Stomach (tissue), 9 donors: Measurements from ENCODE around the gene NINL. TPM values are rescaled to one million over a fixed set of nuclear protein-coding genes. Genes with fewer than 3 reads are reported as not detected.

Experiments used
- DNase-seq, 2 donors: peaks; one replicate each; pipeline versions ENCODE4 v3.0.0 to v3.0.0-alpha.2; 2013 to 2019
- H3K27ac ChIP-seq, 5 donors: fragments of 200-600 bp in 4 of 5; sonication (generic) in 4 of 5; one replicate each; pipeline ENCODE4 v1.5.1; 2013 to 2019; ENCODE audit warnings: mild to moderate bottlenecking in 1 of 5, moderate library complexity in 1 of 5
- H3K27me3 ChIP-seq, 3 donors: fragments of 200-600 bp; sonication (generic); one replicate each; pipeline ENCODE4 v1.5.1; 2017 to 2019; ENCODE audit warnings: mixed run types in 1 of 3
- H3K36me3 ChIP-seq, 4 donors: fragments of 200-600 bp; sonication (generic); 1 replicate in 3 of 4; 2 replicates in 1 of 4; pipeline ENCODE4 v1.5.1; 2016 to 2019
- H3K4me1 ChIP-seq, 4 donors: fragments of 200-600 bp; sonication (generic); one replicate each; pipeline ENCODE4 v1.5.1; 2016 to 2019
- H3K4me3 ChIP-seq, 4 donors: fragments of 200-600 bp; sonication (generic) in 3 of 4; one replicate each; pipeline ENCODE4 v1.5.1; 2016 to 2019; ENCODE audit warnings: mild to moderate bottlenecking in 1 of 4
- H3K9me3 ChIP-seq, 4 donors: fragments of 200-600 bp; sonication (generic); one replicate each; pipeline ENCODE4 v1.5.1; 2016 to 2019
- CTCF ChIP-seq, 7 experiments: fragments of 450-650 bp in 4 of 7; fragments of 200-600 bp in 3 of 7; sonication (generic) in 3 of 7; IDR thresholded peaks; one replicate each; pipeline ENCODE4 v1.5.1; 2016 to 2019; ENCODE audit warnings: antibody characterized with exemption in 7 of 7, control low read depth in 2 of 7, mild to moderate bottlenecking in 1 of 7
- EP300 ChIP-seq: sonication (generic); formaldehyde crosslinking; IDR thresholded peaks from one replicate; pipeline ENCODE4 v1.6.1; 2017; ENCODE audit warnings: antibody characterized with exemption
- POLR2A ChIP-seq, 4 donors: fragments of 450-650 bp; IDR thresholded peaks; one replicate each; pipeline ENCODE4 v1.6.1; 2016; ENCODE audit warnings: antibody characterized with exemption in 4 of 4, control low read depth in 2 of 4, mild to moderate bottlenecking in 1 of 4, moderate library complexity in 1 of 4
- POLR2AphosphoS5 ChIP-seq, 3 donors: sonication (generic); formaldehyde crosslinking; IDR thresholded peaks; one replicate each; pipeline ENCODE4 v1.6.1; 2016; ENCODE audit warnings: antibody characterized with exemption in 3 of 3
- WGBS, 5 donors: extraction: QIAGEN DNeasy Blood & Tissue Kit in 3 of 5; methylation state at CpG; one replicate each; pipeline versions ENCODE4 v1.1.5 to v1.1.7; 2013 to 2018; 5-methylcytosine and 5-hydroxymethylcytosine counted together
- intact Hi-C: fragments of 100-400 bp; cut with DNase I; formaldehyde crosslinking; loops from one replicate; pipeline ENCODE4 v1.15.1; 2023; ENCODE audit warnings: low total_unique reads
- polyA plus RNA-seq, 3 donors: library from polyadenylated mRNA; stranded (reverse); fragments of 200-250 nt; gene quantifications; one replicate each; pipeline ENCODE4 v1.2.3, GENCODE V29; 2013
- total RNA-seq, 5 donors: library from RNA; depleted of rRNA; stranded (reverse); fragments of >200 nt; gene quantifications; one replicate each; pipeline versions ENCODE4 v1.1.0 to v1.2.3, GENCODE V29; 2014 to 2016
- donor health status: healthy with polysubstance abuse.
- donor health status: Bipolar disorder and iron deficiency.
- donor health status: healthy.

Gene NINL
- total and polyA plus RNA-seq, 8 donors: 3.1 to 34.8 (median 11.5) TPM

GRCh38 chr20:25521382-25521781, 63.9 kb downstream of the NINL start:
- no peak for DNase-seq
- no peaks in the 10 kb centered on the region for H3K27me3 ChIP-seq
- 89 to 95% (median 92%) methylated on average over 2 of the region's 2 CpGs for WGBS, 5 donors
- no peak overlapping the region for H3K27ac ChIP-seq
- intact Hi-C loops: no loop called here
- H3K9me3 ChIP-seq: no peaks in the 10 kb centered on the region
- H3K4me3 ChIP-seq: no peak overlapping the region
- TF ChIP-seq POLR2AphosphoS5 (IDR thresholded peaks at IDR 0.05): no peak
- TF ChIP-seq POLR2A (IDR thresholded peaks at IDR 0.05): no peak
- TF ChIP-seq CTCF (IDR thresholded peaks at IDR 0.05): no peak
- TF ChIP-seq EP300: no peak
- no peaks in the 10 kb centered on the region for H3K4me1 ChIP-seq
- H3K36me3 ChIP-seq: peaks cover 0 to 44% (median 20%) of the 10 kb centered on the region in 4 donors

GRCh38 chr20:25517124-25517523, 68.2 kb downstream of the NINL start:
- Histone ChIP-seq H3K27ac (no peak overlapping the region), H3K4me1 (no peaks in the 10 kb centered on the region), H3K27me3 (no peaks in the 10 kb centered on the region), H3K4me3 (no peak overlapping the region), H3K36me3 (peaks cover 0 to 59% (median 47%) of the 10 kb centered on the region in 4 donors), H3K9me3 (peaks cover 8 to 33% (median 21%) of the 10 kb centered on the region in 4 donors)
- WGBS, 5 donors: 75 to 93% (median 88%) methylated on average over 3 of the region's 3 CpGs
- intact Hi-C loops: no loop called here
- no peak for DNase-seq
- TF ChIP-seq EP300 (no peak), CTCF (IDR thresholded peaks at IDR 0.05) (no peak), POLR2AphosphoS5 (IDR thresholded peaks at IDR 0.05) (no peak), POLR2A (IDR thresholded peaks at IDR 0.05) (no peak)

GRCh38 chr20:25514747-25515340, 70.5 kb downstream of the NINL start:
- TF ChIP-seq POLR2AphosphoS5 (IDR thresholded peaks at IDR 0.05) (no peak), CTCF (IDR thresholded peaks at IDR 0.05) (no peak), POLR2A (IDR thresholded peaks at IDR 0.05) (no peak), EP300 (no peak)
- Histone ChIP-seq H3K27ac (no peak overlapping the region), H3K9me3 (peaks cover 8 to 33% (median 21%) of the 10 kb centered on the region in 4 donors), H3K4me3 (no peak overlapping the region), H3K4me1 (no peaks in the 10 kb centered on the region), H3K36me3 (peaks cover 12 to 82% (median 68%) of the 10 kb centered on the region in 4 donors), H3K27me3 (no peaks in the 10 kb centered on the region)
- no peak for DNase-seq
- intact Hi-C loops: no loop called here
- 86 to 98% (median 94%) methylated on average over 2 of the region's 2 CpGs for WGBS, 5 donors

- Histone ChIP-seq H3K36me3 (peaks cover 17 to 88% (median 75%) of the 10 kb centered on the region in 4 donors), H3K4me3 (no peak overlapping the region), H3K27ac (no peak overlapping the region), H3K9me3 (peaks cover 8 to 33% (median 21%) of the 10 kb centered on the region in 4 donors), H3K27me3 (no peaks in the 10 kb centered on the region), H3K4me1 (no peaks in the 10 kb centered on the region)
- intact Hi-C loops: no loop called here
- TF ChIP-seq CTCF (IDR thresholded peaks at IDR 0.05): no peak
- WGBS, 5 donors: 94 to 96% (median 95%) methylated on average over 2 of the region's 2 CpGs
- DNase-seq: no peak
These were observed 71.1 kb downstream of the NINL start for GRCh38 chr20:25514195-25514594.
